ENCODE data around the gene GLRX.
A peak's percentile ranks its signal among the peaks of the same experiment; 100 is the strongest.

The GLRX gene, protein sequence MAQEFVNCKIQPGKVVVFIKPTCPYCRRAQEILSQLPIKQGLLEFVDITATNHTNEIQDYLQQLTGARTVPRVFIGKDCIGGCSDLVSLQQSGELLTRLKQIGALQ

DNA sequence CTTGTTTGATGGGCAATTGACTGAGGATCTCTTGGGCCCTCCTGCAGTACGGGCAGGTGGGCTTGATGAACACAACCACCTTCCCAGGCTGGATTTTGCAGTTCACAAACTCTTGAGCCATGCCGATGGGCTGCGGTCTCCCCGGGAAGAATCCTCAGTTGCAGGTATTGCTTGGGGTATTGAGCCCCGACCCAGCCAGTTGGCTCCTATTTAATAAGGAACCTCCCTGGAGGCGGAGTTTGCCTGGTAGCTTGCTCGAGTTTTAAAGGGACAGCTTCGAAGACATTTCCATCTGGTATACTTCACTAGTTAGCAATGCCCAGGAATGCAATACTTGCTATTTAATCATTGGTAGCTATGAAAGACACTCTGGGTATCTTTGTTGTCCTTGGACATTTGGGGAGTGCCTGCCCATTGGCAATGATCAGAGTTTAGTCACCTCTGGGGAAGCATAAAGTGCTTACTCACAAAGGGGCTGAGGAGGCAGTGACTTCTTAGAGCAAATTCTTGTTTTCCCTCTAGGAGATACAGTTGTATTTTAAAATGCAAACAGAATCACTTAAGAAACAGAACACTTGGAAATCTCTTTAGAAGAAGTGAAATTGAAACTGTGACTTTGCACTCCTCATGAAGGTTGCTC lies at the start of gene GLRX:
Gene GLRX (minus strand): TSS at position 185 of the 640 bp plus-strand sequence. CDS start 64 bp downstream, at position 121.
- DNase-seq, result peak; percentile 62

DNA sequence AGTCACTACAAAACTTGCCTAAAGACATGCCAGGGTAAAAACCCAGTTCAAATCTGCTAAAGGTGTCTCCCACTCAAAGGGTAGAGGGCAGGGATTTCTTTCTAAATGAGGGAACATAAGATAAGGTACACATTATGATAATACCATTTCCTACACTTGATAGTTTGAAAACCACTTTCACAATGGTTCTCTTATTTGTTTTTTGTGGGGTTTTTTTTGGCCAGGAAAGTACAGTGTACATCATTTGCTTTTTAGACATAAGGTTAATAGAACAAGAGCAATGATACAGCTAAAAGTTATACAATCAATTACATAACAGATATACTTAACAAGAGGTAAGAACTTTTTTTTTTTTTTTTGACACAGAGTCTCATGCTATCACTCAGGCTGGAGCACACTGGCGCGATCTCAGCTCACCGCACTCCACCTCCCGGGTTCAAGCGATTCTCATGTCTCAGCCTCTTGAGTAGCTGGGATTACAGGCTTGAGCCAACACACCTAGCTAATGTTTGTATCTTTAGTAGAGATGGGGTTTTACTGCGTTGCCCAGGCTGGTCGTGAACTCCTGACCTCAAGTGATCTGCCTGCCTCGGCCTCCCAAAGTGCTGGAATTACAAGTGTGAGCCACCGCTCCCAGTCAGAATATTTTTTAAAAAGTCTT lies 48.8 kb upstream of the GLRX start:
- no peak for DNase-seq

DNA sequence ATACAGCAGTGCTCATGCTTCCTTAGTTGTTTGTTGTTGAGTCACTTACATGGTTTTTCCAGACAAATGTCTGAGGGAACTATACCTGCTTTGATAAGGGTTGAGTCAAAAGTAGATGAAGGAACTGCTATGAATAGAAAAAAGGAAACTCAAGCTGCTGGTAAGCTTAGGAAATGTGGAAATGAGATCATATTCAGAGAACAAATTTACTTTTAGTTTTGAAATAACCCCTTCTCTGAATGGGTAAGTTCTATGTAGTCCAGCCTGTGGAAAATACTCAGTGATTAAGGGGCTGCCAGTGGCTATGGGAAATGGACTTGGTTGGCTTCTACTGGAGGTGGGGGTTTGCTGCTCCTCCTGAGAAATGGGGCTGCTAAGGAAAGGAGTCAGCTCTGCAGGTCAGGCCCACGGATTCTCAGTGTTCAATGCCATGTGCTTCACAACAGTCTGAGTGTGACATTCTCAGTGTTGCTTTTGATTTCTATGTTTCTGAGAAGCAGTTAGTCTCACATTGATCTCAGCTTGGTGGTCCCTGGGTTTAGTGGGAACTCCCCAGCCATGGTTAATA lies 47.7 kb upstream of the GLRX start:
- peak; percentile 85 for DNase-seq

DNA sequence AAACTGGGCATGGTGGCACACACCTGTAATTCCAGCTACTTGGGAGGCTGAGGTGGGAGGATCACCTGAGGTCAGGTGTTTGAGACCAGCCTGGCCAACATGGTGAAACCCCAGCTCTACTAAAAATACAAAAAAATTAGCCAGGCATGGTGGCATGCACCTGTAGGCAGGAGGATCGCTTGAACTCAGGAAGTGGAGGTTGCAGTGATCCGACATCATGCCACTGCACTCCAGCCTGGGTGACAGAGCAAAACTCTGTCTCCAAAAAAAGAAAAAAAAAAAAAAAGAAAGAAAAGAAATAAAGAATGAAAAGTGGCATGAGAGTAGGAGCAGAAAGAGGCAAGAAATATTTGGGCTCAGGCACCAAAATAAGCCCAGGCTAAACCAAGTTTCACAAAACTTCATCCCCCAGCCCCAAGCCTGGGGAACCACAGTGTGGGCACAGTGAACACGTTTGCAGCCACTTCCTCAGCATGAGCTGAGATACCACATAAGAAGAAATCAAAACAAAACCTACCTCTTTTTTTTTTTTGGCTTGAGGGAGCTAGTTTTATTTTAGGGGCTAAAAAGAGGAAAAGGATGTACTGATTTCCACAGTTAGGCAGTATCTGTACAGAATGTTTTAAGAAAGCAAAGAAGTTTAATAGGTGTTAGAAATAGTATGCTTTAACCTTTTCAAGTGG lies 46.8 kb upstream of the GLRX start:
- DNase-seq, result peak; percentile 81

DNA sequence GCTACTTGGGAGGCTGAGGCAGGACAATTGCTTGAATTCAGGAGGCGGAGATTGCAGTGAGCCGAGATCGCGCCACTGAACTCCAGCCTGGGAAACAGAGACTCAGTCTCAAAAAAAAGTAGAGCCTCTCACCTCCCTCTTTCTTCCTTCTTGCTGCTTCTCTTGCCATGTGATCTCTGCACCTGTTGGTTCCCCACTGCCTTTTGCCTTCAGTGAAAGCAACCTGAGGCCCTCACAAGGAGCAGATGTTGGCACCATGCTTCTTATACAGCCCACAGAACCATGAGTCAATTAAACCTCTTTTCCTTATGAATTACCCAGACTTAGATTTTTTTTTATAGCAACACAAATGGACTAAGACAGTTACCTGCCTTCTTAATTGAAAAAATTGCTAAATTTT lies 45.6 kb upstream of the GLRX start:
- DNase-seq, result no peak

DNA sequence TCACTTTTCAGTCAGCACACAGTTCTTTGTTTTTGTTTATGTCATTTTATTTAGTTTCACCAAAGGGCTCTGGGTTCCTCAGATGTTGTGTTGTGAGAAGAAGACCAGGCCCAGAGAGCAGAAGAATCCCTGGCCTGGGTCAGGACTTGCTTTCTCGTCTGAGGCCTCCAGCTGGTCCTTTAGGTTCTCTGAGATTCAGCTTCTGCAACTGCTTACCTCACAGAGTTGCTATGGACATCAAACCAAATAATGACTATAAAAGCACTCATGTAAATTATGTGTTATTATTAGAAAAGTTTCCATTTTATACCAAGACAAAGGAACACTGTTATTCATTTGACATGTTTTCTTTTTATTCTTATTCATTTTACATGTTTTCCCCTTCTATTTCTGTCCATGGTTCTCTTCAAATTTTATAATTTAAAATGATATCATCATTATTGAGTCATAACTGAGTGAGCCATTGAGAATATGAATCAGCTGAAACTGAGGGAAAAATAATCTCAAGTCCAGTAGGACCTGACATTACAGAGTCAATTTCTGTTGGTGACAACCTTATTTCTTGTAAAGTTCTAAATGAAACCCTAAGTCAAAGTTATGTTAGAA lies 44.0 kb upstream of the GLRX start:
- DNase-seq, result no peak

DNA sequence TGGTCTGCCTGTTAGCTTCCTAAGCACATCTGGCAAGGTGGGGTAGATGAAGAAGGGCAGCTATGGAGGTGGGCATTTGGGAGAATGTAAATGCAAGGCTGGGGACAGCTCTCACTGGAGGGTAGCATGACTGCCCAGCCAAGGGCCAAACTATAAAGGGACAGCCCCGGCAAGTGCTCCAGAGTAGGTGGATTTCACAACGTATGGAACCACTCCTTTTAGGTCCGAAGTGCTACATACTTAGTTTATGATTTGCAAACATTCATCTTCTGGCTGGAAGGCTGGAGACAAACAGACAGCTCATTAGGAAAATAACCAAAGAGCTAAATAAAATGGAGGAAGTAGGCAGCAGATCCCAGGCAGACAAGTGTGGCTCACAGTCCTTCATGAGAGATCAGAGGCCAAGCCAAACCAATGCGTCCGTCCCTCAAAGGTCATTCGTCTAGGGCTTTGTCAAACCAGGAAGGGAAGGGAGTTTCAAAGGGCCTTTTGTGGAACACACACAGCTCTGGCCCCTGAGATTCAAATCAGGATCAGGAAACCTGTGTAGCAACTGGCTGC lies 42.5 kb upstream of the GLRX start:
- DNase-seq, result no peak

DNA sequence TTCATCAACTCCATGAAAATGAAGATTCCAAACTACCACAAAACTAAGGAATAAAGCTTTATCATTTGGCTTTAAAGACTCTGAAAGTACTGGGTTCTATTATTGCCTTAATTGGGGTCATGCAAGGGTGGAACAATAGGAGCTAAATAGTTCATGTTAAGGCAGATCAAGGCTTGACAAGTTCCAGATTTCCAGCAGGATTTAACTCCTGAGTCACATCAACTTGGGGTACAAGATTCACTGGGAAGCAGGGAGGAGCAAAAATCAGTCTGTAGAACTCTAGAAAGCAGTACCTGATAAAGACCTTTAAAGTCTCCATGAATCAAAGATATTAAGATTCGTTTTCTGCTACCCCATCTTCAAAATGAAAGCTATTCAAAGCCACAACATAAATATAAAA lies 41.9 kb upstream of the GLRX start:
- DNase-seq, result no peak

DNA sequence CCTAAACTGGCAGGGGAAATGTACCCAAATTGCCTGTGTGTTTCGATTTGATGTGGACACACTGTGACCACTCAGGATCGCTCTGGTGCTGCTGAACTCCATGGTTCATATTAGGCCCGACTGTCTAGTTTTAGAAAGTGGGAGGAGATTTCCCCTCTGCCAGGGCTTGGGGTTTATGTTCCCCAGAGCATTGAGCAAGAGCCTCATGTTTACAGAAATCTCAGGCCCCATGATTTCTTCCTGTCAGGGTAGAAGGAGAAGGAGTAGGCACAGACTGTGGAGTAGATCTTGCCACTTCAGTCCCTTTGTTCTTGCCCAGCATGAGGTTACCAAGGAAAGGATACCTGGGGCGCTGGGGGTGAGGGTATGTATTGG lies 40.8 kb upstream of the GLRX start:
- peak; percentile 82 for DNase-seq

DNA sequence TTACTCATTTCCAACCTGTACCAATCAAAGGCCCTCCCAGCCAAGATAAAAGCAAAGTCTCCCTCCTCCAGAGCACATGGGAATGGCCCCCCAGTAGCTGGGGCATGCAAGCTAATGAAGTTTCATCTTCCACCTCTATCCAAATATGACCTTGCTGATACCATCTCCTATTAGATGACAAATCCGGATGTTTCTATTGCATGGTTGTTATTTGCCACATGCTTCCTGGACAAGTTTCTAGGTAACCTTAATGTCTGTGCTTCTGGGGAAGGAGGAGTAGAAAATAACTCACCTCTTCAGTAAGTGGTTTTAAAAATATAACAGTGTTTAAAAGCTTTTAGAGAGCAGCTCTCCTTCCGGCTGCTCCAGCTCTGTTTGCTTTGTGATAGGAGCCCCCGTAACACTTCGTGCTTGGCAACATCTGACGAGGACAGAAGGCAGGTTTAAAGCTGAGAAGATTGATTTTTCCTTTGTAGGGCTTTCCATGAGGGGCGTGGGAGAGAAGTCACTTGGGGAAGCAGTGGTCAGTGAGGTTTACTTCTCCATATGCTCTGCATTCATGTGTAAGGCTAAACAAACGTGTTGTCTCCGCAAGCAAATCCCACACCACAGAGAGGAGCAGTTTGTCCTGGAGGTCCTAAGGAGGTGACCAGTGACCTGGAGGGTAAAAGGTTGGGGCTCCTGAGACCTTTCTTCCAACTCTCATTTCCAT lies 40.3 kb upstream of the GLRX start:
- peak; percentile 49 for DNase-seq

DNA sequence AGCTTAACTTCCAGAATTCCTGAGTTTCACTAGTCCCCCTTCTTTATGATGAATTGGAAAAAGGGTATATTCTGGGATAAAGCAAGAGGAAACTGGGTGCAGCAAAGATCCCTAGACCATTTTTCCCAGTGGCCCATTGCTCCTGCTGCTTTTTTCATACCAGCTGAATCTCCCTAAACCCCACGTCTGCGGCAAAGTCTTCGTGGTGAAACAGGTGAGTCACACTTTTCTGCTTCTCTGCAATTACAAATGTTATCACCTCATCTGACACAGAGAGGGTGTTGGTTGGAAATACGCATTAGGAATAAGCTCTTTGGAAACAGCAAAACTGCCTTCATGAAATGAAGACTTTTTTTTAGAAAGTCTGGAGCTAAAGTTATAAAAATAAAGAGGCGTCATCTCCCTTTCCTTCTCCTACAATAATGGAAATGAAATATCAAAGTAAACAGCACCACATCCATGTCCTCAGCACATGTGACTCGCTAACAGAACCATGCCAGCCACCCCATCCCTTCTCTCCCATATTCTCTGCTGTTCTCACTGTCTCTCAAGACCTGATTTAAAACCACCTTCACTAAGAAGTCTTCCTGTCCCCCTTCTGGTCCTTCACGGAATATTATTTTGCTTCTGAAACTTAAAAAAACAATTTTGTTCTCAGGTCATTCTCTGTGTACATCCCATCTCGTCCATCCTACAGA lies 39.5 kb upstream of the GLRX start:
- no peak for DNase-seq

DNA sequence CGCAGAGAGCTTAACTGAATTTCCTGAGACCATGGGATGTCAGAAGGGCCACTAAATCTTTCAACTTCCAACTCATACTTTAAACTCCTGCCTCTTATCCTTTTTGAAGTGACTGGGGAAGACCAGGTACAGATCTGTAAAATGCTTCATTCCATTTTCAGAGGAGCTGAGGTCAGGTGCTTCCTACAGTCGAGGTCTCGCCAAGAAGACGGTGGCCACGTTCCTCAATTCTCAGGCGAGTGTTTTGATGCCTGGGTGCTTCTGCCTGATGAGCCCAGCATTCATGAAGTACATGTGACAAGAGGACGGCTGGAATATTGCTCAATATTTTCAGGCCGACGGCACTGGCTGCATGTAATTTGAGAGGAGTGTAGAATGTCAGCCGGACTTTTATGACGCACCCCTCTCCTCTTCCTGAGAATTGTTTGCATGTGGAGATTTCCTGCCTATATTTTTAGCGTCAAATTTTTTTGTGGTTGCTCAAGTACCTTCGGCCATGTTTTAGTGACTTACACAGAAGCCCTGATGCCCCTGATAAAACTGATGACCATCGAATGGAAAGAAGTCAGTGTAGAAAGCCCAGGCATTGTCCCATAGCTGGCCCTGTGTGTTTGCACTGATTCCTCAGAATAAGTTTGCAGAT lies 38.8 kb upstream of the GLRX start:
- DNase-seq, result peak; percentile 91

DNA sequence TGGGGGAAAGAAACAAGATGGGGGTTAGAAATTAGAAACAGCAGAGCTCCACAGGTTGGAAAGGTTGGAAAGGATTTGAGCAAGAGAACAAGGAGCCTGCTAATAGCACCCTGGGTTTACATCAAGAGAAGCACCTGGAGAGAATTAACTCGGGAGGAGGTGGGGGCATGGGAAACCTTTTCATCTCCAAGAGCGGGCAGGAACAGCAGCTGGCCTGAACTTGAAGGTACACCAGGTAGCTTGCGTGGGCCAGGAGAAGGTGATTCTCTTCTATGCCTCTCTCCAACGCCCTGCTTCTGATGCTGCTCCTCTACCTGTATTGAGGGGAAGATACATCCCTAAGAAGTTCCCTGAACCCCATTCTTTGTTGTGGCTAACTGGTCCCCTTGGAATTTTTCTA lies 37.1 kb upstream of the GLRX start:
- no peak for DNase-seq

DNA sequence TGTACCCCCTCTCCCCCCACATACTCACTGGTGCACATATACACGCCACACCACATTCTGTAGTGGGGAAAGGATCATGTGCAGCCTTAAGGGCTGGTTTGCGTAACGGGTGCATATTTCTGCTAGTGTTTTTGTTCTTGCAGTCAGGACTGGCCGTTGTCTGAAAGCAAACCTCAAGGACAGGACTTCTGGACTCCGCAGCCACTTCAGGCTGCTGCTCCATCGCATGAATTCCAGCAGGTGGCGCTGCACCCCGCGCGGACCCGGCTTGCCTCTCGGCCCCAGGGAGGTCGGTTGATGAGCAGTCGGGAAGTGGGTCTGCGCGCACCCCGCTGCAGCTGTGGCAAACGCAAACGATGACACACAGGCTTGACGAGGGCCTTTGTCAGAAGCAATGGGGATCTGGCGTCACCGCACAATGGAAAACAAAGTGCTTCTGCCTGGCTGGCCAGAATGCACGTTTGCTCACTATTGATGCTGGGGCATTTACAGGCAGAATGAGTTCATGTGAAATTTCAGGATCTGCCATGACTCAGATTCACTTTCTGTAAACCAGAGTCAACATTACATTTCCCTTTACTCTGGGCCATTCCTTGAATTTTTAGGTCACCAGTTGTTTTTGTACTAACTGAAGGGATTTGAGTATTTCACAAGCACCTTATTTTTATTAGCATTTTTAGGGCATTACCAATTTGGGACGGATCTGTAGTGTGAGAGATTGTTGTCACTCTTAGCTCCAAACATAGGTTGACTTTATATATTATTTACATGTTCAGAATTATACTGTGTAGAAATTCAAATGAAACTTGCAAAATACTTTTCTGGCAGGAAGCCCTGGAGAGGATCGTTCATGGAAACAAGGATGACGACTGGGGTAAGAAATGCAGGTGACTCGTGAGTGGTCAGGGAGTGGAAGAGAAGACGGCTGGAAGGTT lies 36.4 kb upstream of the GLRX start:
- peak; percentile 91 for DNase-seq

DNA sequence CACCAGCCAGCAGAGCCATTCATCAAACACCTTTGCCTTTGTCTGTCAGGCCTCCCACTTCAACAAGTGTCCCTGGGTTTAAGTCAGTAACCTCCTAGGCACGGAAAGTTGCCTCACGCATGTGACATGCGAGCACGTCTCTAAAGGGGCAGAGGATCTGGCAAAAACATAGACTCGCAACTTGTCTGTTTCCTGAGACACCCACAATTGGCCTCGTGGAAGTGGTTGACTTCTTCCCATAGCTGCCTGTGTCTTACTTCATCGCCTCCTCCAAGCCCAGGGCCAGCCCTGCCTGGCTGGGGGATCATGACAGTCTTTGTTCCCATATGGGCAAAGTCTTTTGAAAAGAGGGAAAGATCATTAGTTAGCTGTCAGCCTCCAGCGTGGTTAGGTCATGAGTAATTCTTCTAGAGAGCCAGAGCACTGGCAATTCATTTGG lies 35.5 kb upstream of the GLRX start:
- DNase-seq, result peak; percentile 34

DNA sequence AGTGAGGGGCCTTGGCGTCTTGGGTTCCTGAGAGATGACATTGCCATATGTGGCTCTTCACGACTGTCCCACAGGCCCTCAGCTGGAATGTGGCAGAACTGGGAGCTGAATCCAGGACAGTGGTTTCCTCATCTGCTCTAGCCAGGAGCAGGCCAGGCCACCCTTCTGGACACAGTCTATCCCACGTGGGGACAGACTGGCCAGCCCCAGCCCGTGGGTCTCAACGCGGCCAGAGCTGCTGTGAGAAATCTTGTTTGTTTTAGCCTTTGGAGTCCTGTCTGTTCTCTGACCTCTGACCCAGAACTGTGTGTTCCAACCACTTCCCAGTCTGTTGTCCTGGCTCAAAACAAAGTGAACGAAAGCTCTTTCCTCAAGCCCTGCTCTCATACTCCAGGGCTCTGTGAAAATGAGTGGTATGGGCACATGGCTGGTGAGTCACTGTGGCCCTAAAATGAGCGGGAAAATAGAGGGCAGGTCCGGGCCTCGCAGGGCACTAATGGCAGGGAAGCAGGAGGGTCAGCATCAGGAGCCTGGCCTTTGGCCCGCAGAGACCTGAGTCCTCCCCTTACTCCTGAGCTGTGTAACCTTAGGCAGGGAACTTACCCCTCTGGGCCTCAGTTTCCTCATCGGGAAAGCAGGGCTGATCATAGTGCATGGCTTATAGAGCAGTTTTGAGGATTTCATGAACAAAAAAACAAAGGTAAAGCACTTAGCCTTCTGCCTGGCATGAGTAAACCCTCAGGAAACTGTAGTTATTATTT lies 34.8 kb upstream of the GLRX start:
- DNase-seq, result no peak

DNA sequence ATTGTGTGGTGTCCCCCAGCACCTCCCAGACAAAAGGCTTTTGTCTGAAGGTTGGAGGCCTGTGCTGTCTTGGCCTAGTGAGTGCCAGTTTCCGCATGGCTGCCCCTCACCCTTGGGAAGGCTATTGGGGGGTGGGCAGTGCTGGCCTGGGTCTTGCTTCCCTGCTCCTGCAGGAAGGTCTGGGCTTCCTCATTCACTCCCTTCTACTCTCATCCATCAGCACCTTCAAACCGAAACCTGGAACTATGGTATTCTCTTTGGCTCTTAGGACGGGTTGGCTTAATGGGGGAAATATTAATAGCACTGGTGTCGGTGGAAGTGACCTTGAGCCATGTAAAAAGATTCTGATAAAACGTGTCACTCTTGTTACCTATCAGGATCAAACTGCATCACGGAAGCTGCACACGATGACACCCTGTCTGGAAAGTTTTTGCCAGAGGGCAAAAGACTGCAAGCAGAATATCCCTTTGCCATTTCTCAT lies 34.0 kb upstream of the GLRX start:
- DNase-seq, result no peak

DNA sequence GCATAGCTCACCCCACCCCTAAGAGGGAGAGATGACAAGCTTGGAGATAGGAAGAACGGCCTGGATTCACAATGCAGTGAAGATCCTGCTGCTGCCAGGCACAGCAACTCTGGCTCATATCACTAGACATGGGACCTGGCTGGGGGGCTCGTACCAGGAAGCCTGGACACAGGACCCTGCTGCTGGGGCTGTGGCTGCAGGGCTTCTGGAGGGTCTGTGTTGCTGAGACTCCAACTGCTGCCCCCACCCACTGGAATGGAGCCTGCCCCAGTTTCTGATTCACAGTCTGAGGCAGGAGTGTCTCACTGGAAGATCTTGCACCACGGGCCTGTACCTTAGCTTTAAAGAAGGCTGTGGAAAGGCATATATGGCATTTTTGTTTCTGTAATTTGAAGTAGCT lies 31.0 kb upstream of the GLRX start:
- DNase-seq, result no peak

DNA sequence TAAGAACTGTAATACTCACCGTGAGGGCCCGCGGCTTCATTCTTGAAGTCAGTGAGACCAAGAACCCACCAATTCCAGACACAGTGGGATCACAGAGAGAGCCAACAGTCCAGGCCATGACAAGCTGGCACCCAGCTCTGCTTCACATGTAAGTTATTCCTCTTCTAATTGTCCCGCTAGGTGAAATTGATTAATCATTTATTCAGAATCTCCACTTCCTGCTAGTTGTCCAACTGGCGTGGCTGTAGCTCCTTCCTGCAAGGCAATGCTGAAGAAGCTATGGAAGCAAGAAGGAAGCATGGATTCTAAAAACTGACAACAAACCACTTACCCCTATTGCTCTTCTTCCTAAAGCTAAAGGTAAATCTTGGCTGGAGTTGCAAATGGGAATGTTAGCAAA lies 30.0 kb upstream of the GLRX start:
- no peak for DNase-seq

Measured in MV-4-11 (cell line).